ENCODE results near the gene ZNF497. TPM values are rescaled to one million over a fixed set of nuclear protein-coding genes. Genes with fewer than 3 reads are reported as not detected.

Gene ZNF497
- total and polyA plus RNA-seq, 2 of the 13 experiments (the other 11 are each of a cell fraction or from before 2014, with no cell fraction given) = 1.5 to 1.9 TPM

GRCh38 chr19:58408152-58409009, 45.8 kb upstream of the ZNF497 start, which contains the start of gene ZNF584 (continued):
- TF ChIP-seq ZNF318 (CRISPR knock-in tag; IDR thresholded peaks at IDR 0.05) = peak; percentile 74; the same call in 1 of the 2 replicates
- TF ChIP-seq NFIC (IDR thresholded peaks at IDR 0.05; ENCODE audit: low read length) = no peak
- TF ChIP-seq ZFP62 (CRISPR knock-in tag; IDR thresholded peaks at IDR 0.05) = no peak
- peak; percentile 35; the same call in 1 of the 2 replicates for TF ChIP-seq FOXJ3 (CRISPR knock-in tag; IDR thresholded peaks at IDR 0.05; ENCODE audit: borderline replicate concordance)
- peak; percentile 89 for TF ChIP-seq HCFC1 (IDR thresholded peaks at IDR 0.05; ENCODE audit: low read depth, low read length)
- peak; percentile 87 for TF ChIP-seq ZNF335 (CRISPR knock-in tag; IDR thresholded peaks at IDR 0.05)
- no peak for TF ChIP-seq SOX5 (CRISPR knock-in tag; IDR thresholded peaks at IDR 0.05; ENCODE audit: borderline replicate concordance)
- no peak for TF ChIP-seq RARG (CRISPR knock-in tag; IDR thresholded peaks at IDR 0.05; ENCODE audit: low read depth)
- no peak for TF ChIP-seq CCDC6 (CRISPR knock-in tag; IDR thresholded peaks at IDR 0.05)
- TF ChIP-seq ZZZ3 (CRISPR knock-in tag; IDR thresholded peaks at IDR 0.05; ENCODE audit: borderline replicate concordance) = 0 out of 2 replicates have a peak, but pooled peaks have one; percentile 45
- no peak for TF ChIP-seq MED8 (CRISPR knock-in tag; IDR thresholded peaks at IDR 0.05; ENCODE audit: insufficient replicate concordance)
- no peak for TF ChIP-seq ZNF513 (CRISPR knock-in tag; conservative IDR thresholded peaks at IDR 0.05)
- TF ChIP-seq AKAP8 (CRISPR knock-in tag; IDR thresholded peaks at IDR 0.05) = 0 out of 2 replicates have a peak, but pooled peaks have one; percentile 20
- no peak for TF ChIP-seq ZUFSP (CRISPR knock-in tag; IDR thresholded peaks at IDR 0.05; ENCODE audit: borderline replicate concordance)
- TF ChIP-seq ZNF790 (CRISPR knock-in tag; IDR thresholded peaks at IDR 0.05; ENCODE audit: borderline replicate concordance) = peak; percentile 86; the same call in 1 of the 2 replicates
- TF ChIP-seq CHD2 (IDR thresholded peaks at IDR 0.05; ENCODE audit: low read depth, low read length) = 0 out of 2 replicates have a peak, but pooled peaks have one; percentile 8
- TF ChIP-seq ZNF367 (CRISPR knock-in tag; IDR thresholded peaks at IDR 0.05; ENCODE audit: borderline replicate concordance) = no peak
